Chondrocyte (in vitro differentiated cells): ENCODE results near the gene HSF2BP. TPM values are rescaled to one million over a fixed set of nuclear protein-coding genes. Genes with fewer than 3 reads are reported as not detected.
A peak's percentile ranks its signal among the peaks of the same experiment; 100 is the strongest.
"Not testable (repeated sequence)": the region's sequence is repeated elsewhere in the genome, so short reads cannot be mapped to it uniquely, and the experiment has no call there.

Experiments used
- DNase-seq: peaks from one replicate; pipeline ENCODE4 v3.0.0; 2021; ENCODE audit warnings: mixed read lengths, low spot score
- H3K27ac Mint-ChIP-seq: one replicate; pipeline ENCODE4 v1.8.0; 2021; ENCODE audit warnings: mild to moderate bottlenecking, moderate library complexity, mixed read lengths; ENCODE audit not compliant: unreplicated experiment
- H3K27me3 Mint-ChIP-seq: 2 replicates; pipeline ENCODE4 v1.8.0; 2021; ENCODE audit warnings: low read depth, mixed read lengths
- H3K36me3 Mint-ChIP-seq: 2 replicates; pipeline ENCODE4 v1.8.0; 2021; ENCODE audit warnings: low read depth, mixed read lengths
- H3K4me1 Mint-ChIP-seq: 2 replicates; pipeline ENCODE4 v1.8.0; 2021; ENCODE audit warnings: low read depth, mild to moderate bottlenecking, mixed read lengths
- H3K4me3 Mint-ChIP-seq: one replicate; pipeline ENCODE4 v1.8.0; 2021; ENCODE audit warnings: mild to moderate bottlenecking, moderate library complexity, mixed read lengths; ENCODE audit not compliant: unreplicated experiment
- H3K9me3 Mint-ChIP-seq: 2 replicates; pipeline ENCODE4 v1.8.0; 2021; ENCODE audit warnings: low read depth, mixed read lengths
- total RNA-seq: library from RNA; stranded (reverse); gene quantifications from 3 replicates; pipeline ENCODE4 v1.2.1, GENCODE V29; 2021
- TF ChIP-seq, protein P1 (sequence below): fragments of 200-600 bp; sonication (generic); IDR thresholded peaks from 2 replicates; pipeline ENCODE4 v1.5.0; 2021; ENCODE audit warnings: antibody characterized with exemption, mild to moderate bottlenecking, moderate library complexity

The HSF2BP gene
- total RNA-seq, 1 donor from 2014 or later: 3.5 TPM

DNA sequence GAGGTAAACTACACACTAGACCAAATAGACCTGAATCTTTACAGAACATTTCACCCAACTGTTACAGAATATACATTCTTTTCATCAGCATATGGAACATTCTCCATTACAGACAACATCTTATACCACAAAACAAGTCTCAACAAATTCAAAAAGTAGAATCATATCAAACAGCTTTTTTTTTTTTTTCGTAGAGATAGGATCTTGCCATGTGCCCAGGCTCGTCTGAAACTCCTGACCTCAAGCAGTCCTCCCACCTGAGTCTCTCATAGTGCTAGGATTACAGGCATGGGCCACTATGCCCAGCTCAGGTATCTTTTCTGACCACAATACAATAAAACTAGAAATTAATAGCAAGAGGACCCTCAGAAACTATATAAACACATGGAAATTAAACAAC lies 36.5 kb downstream of the HSF2BP start:
- H3K9me3 Mint-ChIP-seq: peaks cover 19% of the 10 kb centered on the region
- no peaks in the 10 kb centered on the region for H3K27me3 Mint-ChIP-seq
- H3K27ac Mint-ChIP-seq: no peak overlapping the region
- no peak for DNase-seq
- H3K36me3 Mint-ChIP-seq: peaks cover 18% of the 10 kb centered on the region
- peaks cover 18% of the 10 kb centered on the region for H3K4me1 Mint-ChIP-seq
- no peak overlapping the region for H3K4me3 Mint-ChIP-seq
- TF ChIP-seq, protein P1, sequence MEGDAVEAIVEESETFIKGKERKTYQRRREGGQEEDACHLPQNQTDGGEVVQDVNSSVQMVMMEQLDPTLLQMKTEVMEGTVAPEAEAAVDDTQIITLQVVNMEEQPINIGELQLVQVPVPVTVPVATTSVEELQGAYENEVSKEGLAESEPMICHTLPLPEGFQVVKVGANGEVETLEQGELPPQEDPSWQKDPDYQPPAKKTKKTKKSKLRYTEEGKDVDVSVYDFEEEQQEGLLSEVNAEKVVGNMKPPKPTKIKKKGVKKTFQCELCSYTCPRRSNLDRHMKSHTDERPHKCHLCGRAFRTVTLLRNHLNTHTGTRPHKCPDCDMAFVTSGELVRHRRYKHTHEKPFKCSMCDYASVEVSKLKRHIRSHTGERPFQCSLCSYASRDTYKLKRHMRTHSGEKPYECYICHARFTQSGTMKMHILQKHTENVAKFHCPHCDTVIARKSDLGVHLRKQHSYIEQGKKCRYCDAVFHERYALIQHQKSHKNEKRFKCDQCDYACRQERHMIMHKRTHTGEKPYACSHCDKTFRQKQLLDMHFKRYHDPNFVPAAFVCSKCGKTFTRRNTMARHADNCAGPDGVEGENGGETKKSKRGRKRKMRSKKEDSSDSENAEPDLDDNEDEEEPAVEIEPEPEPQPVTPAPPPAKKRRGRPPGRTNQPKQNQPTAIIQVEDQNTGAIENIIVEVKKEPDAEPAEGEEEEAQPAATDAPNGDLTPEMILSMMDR: no peak

DNA sequence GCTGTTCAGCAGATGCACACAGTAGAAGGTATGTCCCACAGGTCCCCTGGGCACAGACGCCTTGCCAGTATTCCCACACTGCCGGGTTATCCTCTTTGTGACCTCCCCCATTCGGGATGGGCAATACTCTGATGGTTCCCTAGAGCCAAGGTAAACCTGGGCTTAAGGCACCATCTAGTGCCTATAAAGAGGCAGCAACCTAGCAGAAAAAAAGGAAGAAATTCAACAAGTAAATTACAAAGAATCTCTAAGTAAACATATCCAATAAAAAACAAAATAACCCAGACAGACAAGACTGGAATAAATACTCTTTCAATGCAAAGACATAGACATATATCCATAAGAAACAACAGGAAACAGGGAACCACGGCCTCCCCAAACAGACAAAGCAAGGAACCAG lies 39.4 kb downstream of the HSF2BP start:
- Mint-ChIP-seq H3K4me1 (peaks cover 18% of the 10 kb centered on the region), H3K36me3 (peaks cover 15% of the 10 kb centered on the region), H3K4me3 (no peak overlapping the region), H3K27me3 (no peaks in the 10 kb centered on the region), H3K27ac (no peak overlapping the region), H3K9me3 (peaks cover 16% of the 10 kb centered on the region)
- DNase-seq: no peak
- TF ChIP-seq, protein P1: peak; percentile 53

- no peak overlapping the region for H3K4me3 Mint-ChIP-seq
- no peak for DNase-seq
- peaks cover 20% of the 10 kb centered on the region for H3K4me1 Mint-ChIP-seq
- TF ChIP-seq, protein P1: no peak
- no peak overlapping the region for H3K27ac Mint-ChIP-seq
- H3K9me3 Mint-ChIP-seq: peaks cover 16% of the 10 kb centered on the region
- H3K36me3 Mint-ChIP-seq: peaks cover 14% of the 10 kb centered on the region
- no peaks in the 10 kb centered on the region for H3K27me3 Mint-ChIP-seq
Measured at GRCh38 chr21:43619344-43619743, 39.9 kb downstream of the HSF2BP start.

- Mint-ChIP-seq H3K27me3 (no peaks in the 10 kb centered on the region), H3K4me1 (peaks cover 24% of the 10 kb centered on the region), H3K36me3 (peaks cover 14% of the 10 kb centered on the region), H3K9me3 (peaks cover 16% of the 10 kb centered on the region), H3K27ac (no peak overlapping the region), H3K4me3 (no peak overlapping the region)
- no peak for DNase-seq
- TF ChIP-seq, protein P1: no peak
Measured at GRCh38 chr21:43618940-43619339, 40.3 kb downstream of the HSF2BP start.

DNA sequence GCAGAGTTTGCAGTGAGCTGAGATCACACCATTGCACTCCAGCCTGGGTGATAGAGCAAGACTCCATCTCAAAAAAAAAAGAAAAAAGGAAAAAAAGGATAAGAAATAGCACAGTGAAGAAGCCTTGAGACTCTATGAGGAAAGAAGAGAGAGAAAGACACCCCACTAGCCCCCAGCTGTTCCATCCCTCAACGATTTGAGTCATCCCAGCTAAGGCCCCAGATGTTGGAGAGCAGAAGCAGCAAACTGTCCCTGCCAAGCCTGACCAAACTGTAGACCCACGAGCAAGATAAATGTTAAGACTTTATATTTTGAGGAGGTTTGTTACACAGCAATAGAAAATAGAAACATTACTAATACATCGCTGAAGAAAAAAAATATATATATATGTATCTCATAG lies 42.4 kb downstream of the HSF2BP start:
- H3K9me3 Mint-ChIP-seq: peaks cover 16% of the 10 kb centered on the region
- H3K4me3 Mint-ChIP-seq, H3K27me3 Mint-ChIP-seq, H3K27ac Mint-ChIP-seq, DNase-seq: not testable (repeated sequence)
- peaks cover 10% of the 10 kb centered on the region for H3K36me3 Mint-ChIP-seq
- H3K4me1 Mint-ChIP-seq: peaks cover 39% of the 10 kb centered on the region

GRCh38 chr21:43614839-43615238 lies 44.4 kb downstream of the HSF2BP start:
- no peak overlapping the region for H3K27ac Mint-ChIP-seq
- peaks cover 1% of the 10 kb centered on the region for H3K9me3 Mint-ChIP-seq
- DNase-seq: no peak
- no peaks in the 10 kb centered on the region for H3K27me3 Mint-ChIP-seq
- TF ChIP-seq, protein P1: no peak
- no peak overlapping the region for H3K4me3 Mint-ChIP-seq
- H3K36me3 Mint-ChIP-seq: peaks cover 3% of the 10 kb centered on the region
- H3K4me1 Mint-ChIP-seq: peaks cover 43% of the 10 kb centered on the region
